IMR-90 (cell line): ENCODE results near the gene SREBF2. TPM values are rescaled to one million over a fixed set of nuclear protein-coding genes. Genes with fewer than 3 reads are reported as not detected.

Source experiments
- ATAC-seq: fragments of 200-7000 bp; cut with Tn5 transposase; 2 replicates; pipeline ENCODE4 v1.9.1; 2020; ENCODE audit warnings: low read depth, mild to moderate bottlenecking, moderate library complexity
- BruUV-seq: library from RNA; stranded (reverse); fragments of 400-500 nt; replicated peaks from 2 replicates; lab custom pipeline; 2021; lab: Mats Ljungman, UMichigan
- CTCF ChIA-PET: fragments of 300-600 bp; formaldehyde crosslinking; extraction: SDS; loops from one replicate; lab custom pipeline; 2021; ENCODE audit warnings: antibody characterized with exemption; lab: Yijun Ruan, JAX
- POLR2A ChIA-PET: fragments of 300-600 bp; sonication (Branson Sonifier 250); formaldehyde crosslinking; loops from one replicate; lab custom pipeline; 2022; ENCODE audit warnings: antibody characterized with exemption; ENCODE audit not compliant: unreplicated experiment; lab: Charles Lee
- DNase-seq: peaks from one replicate; pipeline ENCODE4 v3.0.0; 2013
- H2AFZ ChIP-seq: replicated peaks from 2 replicates; pipeline ENCODE3; 2013; ENCODE audit warnings: low read length, mild to moderate bottlenecking; ENCODE audit not compliant: poor library complexity
- H2AK5ac ChIP-seq: 2 replicates; pipeline ENCODE4 v1.6.1; 2013; ENCODE audit warnings: low read depth, low read length, inconsistent platforms
- H2AK9ac ChIP-seq: replicated peaks from 2 replicates; pipeline ENCODE3; 2013; ENCODE audit warnings: mild to moderate bottlenecking, low read depth, low read length, moderate library complexity; ENCODE audit not compliant: poor library complexity
- H2BK120ac ChIP-seq: 2 replicates; pipeline ENCODE4 v1.6.1; 2013; ENCODE audit warnings: low read depth, low read length, inconsistent platforms
- H2BK15ac ChIP-seq: 3 replicates; pipeline ENCODE4 v1.6.1; 2013; ENCODE audit warnings: low read depth, low read length, inconsistent platforms
- H2BK20ac ChIP-seq: 2 replicates; pipeline ENCODE4 v1.6.1; 2013; ENCODE audit warnings: low read depth, mild to moderate bottlenecking, inconsistent platforms, low read length, moderate library complexity
- H2BK5ac ChIP-seq: 2 replicates; pipeline ENCODE4 v1.6.1; 2013; ENCODE audit warnings: mild to moderate bottlenecking, low read depth, low read length, inconsistent platforms; ENCODE audit not compliant: poor library complexity, severe bottlenecking
- H3K14ac ChIP-seq: replicated peaks from 2 replicates; pipeline ENCODE4 v1.6.1; 2013; ENCODE audit warnings: low read depth, low read length, inconsistent platforms
- H3K18ac ChIP-seq: 2 replicates; pipeline ENCODE4 v1.6.1; 2013; ENCODE audit warnings: low read depth, low read length, control low read depth
- H3K23ac ChIP-seq: 2 replicates; pipeline ENCODE4 v1.6.1; 2013; ENCODE audit warnings: low read depth, low read length, inconsistent platforms
- H3K27ac ChIP-seq: 2 replicates; pipeline ENCODE4 v1.5.1; 2013; ENCODE audit warnings: mild to moderate bottlenecking, control low read depth, low read length; ENCODE audit not compliant: insufficient read depth
- H3K27me3 ChIP-seq: 2 replicates; pipeline ENCODE4 v1.6.1; 2013; ENCODE audit warnings: low read length; ENCODE audit not compliant: control insufficient read depth, insufficient read depth
- H3K36me3 ChIP-seq: 2 replicates; pipeline ENCODE4 v1.6.1; 2013; ENCODE audit warnings: low read length, mixed read lengths; ENCODE audit not compliant: control insufficient read depth, insufficient read depth
- H3K4ac ChIP-seq: 2 replicates; pipeline ENCODE4 v1.6.1; 2013; ENCODE audit warnings: low read depth, low read length, inconsistent platforms
- H3K4me1 ChIP-seq: 2 replicates; pipeline ENCODE4 v1.6.1; 2013; ENCODE audit warnings: low read length, mixed read lengths; ENCODE audit not compliant: control insufficient read depth, insufficient read depth
- H3K4me2 ChIP-seq: 2 replicates; pipeline ENCODE4 v1.6.1; 2013; ENCODE audit warnings: low read depth, mild to moderate bottlenecking, control low read depth, low read length, moderate library complexity
- H3K4me3 ChIP-seq: 2 replicates; pipeline ENCODE4 v1.5.1; 2013; ENCODE audit warnings: low read depth, mild to moderate bottlenecking, control low read depth, low read length, moderate library complexity; ENCODE audit not compliant: insufficient read depth
- H3K56ac ChIP-seq: 2 replicates; pipeline ENCODE4 v1.6.1; 2013; ENCODE audit warnings: low read length, inconsistent platforms; ENCODE audit not compliant: insufficient read depth; ENCODE audit errors: extremely low read depth
- H3K79me1 ChIP-seq, 2 experiments: 2 replicates each; pipeline ENCODE4 v1.6.1; 2013; ENCODE audit warnings: low read length in 2 of 2, inconsistent platforms in 1 of 2, low read depth in 1 of 2
- H3K9ac ChIP-seq: 2 replicates; pipeline ENCODE4 v1.6.1; 2013; ENCODE audit warnings: low read depth, low read length, control low read depth
- H3K9me1 ChIP-seq: 2 replicates; pipeline ENCODE4 v1.6.1; 2013; ENCODE audit warnings: low read length, inconsistent platforms; ENCODE audit not compliant: insufficient read depth
- H3K9me3 ChIP-seq: 2 replicates; pipeline ENCODE4 v1.6.1; 2013; ENCODE audit warnings: low read length; ENCODE audit not compliant: control insufficient read depth, insufficient read depth
- H4K20me1 ChIP-seq: 2 replicates; pipeline ENCODE4 v1.6.1; 2013; ENCODE audit warnings: low read length, inconsistent platforms; ENCODE audit not compliant: insufficient read depth
- H4K5ac ChIP-seq: 2 replicates; pipeline ENCODE4 v1.6.1; 2013; ENCODE audit warnings: mild to moderate bottlenecking, low read depth, low read length, control low read depth
- H4K8ac ChIP-seq, 2 experiments: 2 replicates each; pipeline ENCODE4 v1.6.1; 2013; ENCODE audit warnings: low read depth in 2 of 2, low read length in 2 of 2, control low read depth in 1 of 2, inconsistent platforms in 1 of 2
- H4K91ac ChIP-seq: 2 replicates; pipeline ENCODE4 v1.6.1; 2013; ENCODE audit warnings: low read depth, low read length, inconsistent platforms; ENCODE audit not compliant: insufficient read depth
- BHLHE40 ChIP-seq: fragments of 150-350 bp; IDR thresholded peaks from 2 replicates; pipeline ENCODE4 v1.6.1; 2016; ENCODE audit warnings: mild to moderate bottlenecking, low read depth, low read length
- CEBPB ChIP-seq: IDR thresholded peaks from 2 replicates; pipeline ENCODE4 v1.6.1; 2012; ENCODE audit warnings: low read depth, low read length, improper control_type of control experiment
- CTCF ChIP-seq: conservative IDR thresholded peaks from 2 replicates; pipeline ENCODE4 v1.5.1; 2012; ENCODE audit warnings: mild to moderate bottlenecking, low read depth, low read length, improper control_type of control experiment
- ELK1 ChIP-seq: fragments of 150-350 bp; IDR thresholded peaks from 2 replicates; pipeline ENCODE4 v1.6.1; 2016; ENCODE audit warnings: low read depth, mild to moderate bottlenecking, low read length, moderate library complexity, borderline replicate concordance
- MAFK ChIP-seq: IDR thresholded peaks from 2 replicates; pipeline ENCODE4 v1.6.1; 2012; ENCODE audit warnings: low read depth, low read length, improper control_type of control experiment
- MAZ ChIP-seq: IDR thresholded peaks from 2 replicates; pipeline ENCODE4 v1.6.1; 2012; ENCODE audit warnings: low read depth, mild to moderate bottlenecking, low read length, improper control_type of control experiment, moderate library complexity, borderline replicate concordance
- NFE2L2 ChIP-seq: fragments of 150-350 bp; IDR thresholded peaks from 2 replicates; pipeline ENCODE4 v1.6.1; 2016; ENCODE audit warnings: low read depth, mild to moderate bottlenecking, low read length
- RCOR1 ChIP-seq: IDR thresholded peaks from 2 replicates; pipeline ENCODE4 v1.6.1; 2012; ENCODE audit warnings: mild to moderate bottlenecking, low read length, improper control_type of control experiment; ENCODE audit not compliant: insufficient replicate concordance
- RFX5 ChIP-seq: IDR thresholded peaks from 2 replicates; pipeline ENCODE4 v1.8.0; 2012; ENCODE audit warnings: low read depth, mild to moderate bottlenecking, low read length, moderate library complexity
- SMC3 ChIP-seq: fragments of 150-350 bp; IDR thresholded peaks from 2 replicates; pipeline ENCODE4 v1.6.1; 2016; ENCODE audit warnings: low read depth, mild to moderate bottlenecking, antibody characterized with exemption, low read length, moderate library complexity
- USF2 ChIP-seq: fragments of 150-350 bp; IDR thresholded peaks from 2 replicates; pipeline ENCODE4 v1.6.1; 2017; ENCODE audit warnings: mild to moderate bottlenecking, antibody characterized with exemption, low read length, low read depth
- WGBS, 2 experiments: methylation state at CpG; one replicate each; pipeline versions ENCODE4 v1.1.5 to v1.1.7; 2013; ENCODE audit warnings: missing lambda C conversion rate in 2 of 2; ENCODE audit not compliant: insufficient read length in 1 of 2; ENCODE audit errors: extremely low coverage in 2 of 2; 5-methylcytosine and 5-hydroxymethylcytosine counted together
- dilution Hi-C: fragments of 300-500 bp; cut with HindIII; formaldehyde crosslinking; loops from one replicate; pipeline ENCODE4 v1.14.3; 2018; ENCODE audit warnings: low sequenced_read_pairs; ENCODE audit not compliant: unreplicated experiment
- in situ Hi-C: fragments of 300-500 bp; cut with MboI; formaldehyde crosslinking; loops from 3 replicates; pipeline ENCODE4 v1.14.3; 2019; ENCODE audit warnings: low sequenced_read_pairs, inconsistent platforms, mixed read lengths
- intact Hi-C: fragments of 100-400 bp; cut with micrococcal nuclease; formaldehyde crosslinking; loops from 2 replicates; pipeline ENCODE4 v1.10.0; 2022
- polyA plus RNA-seq, 3 experiments: library from polyadenylated mRNA; depleted of rRNA; stranded (reverse); fragments of >200 nt; gene quantifications; 2 replicates each; pipeline ENCODE4 v1.2.3, GENCODE V29; 2012; ENCODE audit warnings: low replicate concordance in 1 of 3
- total RNA-seq: library from RNA; depleted of rRNA; stranded (reverse); fragments of >200 nt; gene quantifications from 2 replicates; pipeline ENCODE4 v1.2.3, GENCODE V29; 2012

Gene SREBF2
- total and polyA plus RNA-seq, 2 of the 4 experiments (the other 2 are of a cell fraction): 8.1 to 47.4 TPM

GRCh38 chr22:41915786-41916493 lies 83.0 kb downstream of the SREBF2 start (continued):
- TF ChIP-seq MAZ: no peak

- Histone ChIP-seq H3K9ac (no peak overlapping the region), H2BK120ac (no peak overlapping the region), H4K20me1 (peaks cover 3% of the 10 kb centered on the region; the same call in 1 of the 2 replicates), H3K9me1 (no peaks in the 10 kb centered on the region; the same call in 1 of the 2 replicates), H2BK5ac (no peak overlapping the region), H3K56ac (no peak overlapping the region), H2AK9ac (peak overlapping the region; percentile 70), H3K9me3 (no peaks in the 10 kb centered on the region), H4K91ac (no peak overlapping the region), H2BK15ac (no peak overlapping the region), H3K4me3 (no peak overlapping the region), H3K79me1 (no peaks in the 10 kb centered on the region), H3K18ac (no peak overlapping the region), H4K8ac (no peak overlapping the region), H3K27ac (no peak overlapping the region), H3K23ac (no peak overlapping the region), H3K4me2 (no peak overlapping the region), H3K27me3 (peaks cover 57% of the 10 kb centered on the region), H3K36me3 (no peaks in the 10 kb centered on the region), H2AFZ (no peak overlapping the region), H4K5ac (no peak overlapping the region), H2AK5ac (no peak overlapping the region), H2BK20ac (no peak overlapping the region), H3K4me1 (no peaks in the 10 kb centered on the region; the same call in 1 of the 2 replicates), H3K4ac (no peak overlapping the region), H3K14ac (no peak overlapping the region)
- 50% methylated on average over 2 of the region's 10 CpGs; no CpG with 5 or more reads in 1 of the 2 experiments for WGBS, 2 experiments
- DNase-seq (no peak), ATAC-seq (no peak)
- POLR2A ChIA-PET: no interaction called here
- in situ Hi-C loops (no loop called here), intact Hi-C loops (no loop called here), dilution Hi-C loops (no loop called here)
- no TSS peak for BruUV-seq
- CTCF ChIA-PET: interaction anchor here (0.6 to 1.1 kb wide), 3 partner anchors 9 to 264 kb away, joined by 3 to 6 read pairs (median 3); no protein-coding TSS in a partner anchor
- no peak for TF ChIP-seq SMC3
- TF ChIP-seq MAZ: no peak
- TF ChIP-seq NFE2L2: no peak
- TF ChIP-seq RFX5: no peak
- TF ChIP-seq ELK1: no peak
- no peak for TF ChIP-seq CEBPB
- no peak for TF ChIP-seq CTCF
- no peak for TF ChIP-seq BHLHE40
- no peak for TF ChIP-seq USF2
- no peak for TF ChIP-seq MAFK
- TF ChIP-seq RCOR1: no peak
These were observed 83.9 kb downstream of the SREBF2 start for GRCh38 chr22:41916745-41917358.
